DND-41 (cell line): Measurements from ENCODE around the gene DAB1.

Source experiments
- ATAC-seq: fragments of 200-7000 bp; cut with Tn5 transposase; 3 replicates; pipeline ENCODE4 v1.9.1; 2021; ENCODE audit warnings: low read depth; ENCODE audit not compliant: insufficient read depth
- DNase-seq: peaks from one replicate; pipeline ENCODE4 v3.0.0-alpha.2; 2020
- H2AFZ ChIP-seq: 2 replicates; pipeline ENCODE4 v1.6.0; 2012; ENCODE audit warnings: low read depth, low read length
- H3K27ac ChIP-seq: 2 replicates; pipeline ENCODE4 v1.5.1; 2012; ENCODE audit warnings: low read length, inconsistent platforms
- H3K27me3 ChIP-seq: fragments of 200-600 bp; sonication (generic); 2 replicates; pipeline ENCODE4 v1.6.0; 2012; ENCODE audit warnings: low read length, mild to moderate bottlenecking, inconsistent platforms; ENCODE audit not compliant: insufficient read depth, poor library complexity
- H3K36me3 ChIP-seq: 2 replicates; pipeline ENCODE4 v1.5.1; 2012; ENCODE audit warnings: low read length, inconsistent platforms; ENCODE audit not compliant: insufficient read depth
- H3K4me1 ChIP-seq: 2 replicates; pipeline ENCODE4 v1.5.1; 2012; ENCODE audit warnings: mild to moderate bottlenecking, low read length; ENCODE audit not compliant: insufficient read depth
- H3K4me2 ChIP-seq: 2 replicates; pipeline ENCODE4 v1.6.0; 2012; ENCODE audit warnings: mild to moderate bottlenecking, moderate library complexity, low read length, inconsistent platforms; ENCODE audit not compliant: insufficient read depth
- H3K4me3 ChIP-seq, 2 experiments: fragments of 200-600 bp in 1 of 2; shearing (Covaris generic) in 1 of 2; 2 replicates each; pipeline ENCODE4 v1.5.1; 2012 to 2016; ENCODE audit warnings: inconsistent platforms in 2 of 2, low read length in 2 of 2, mild to moderate bottlenecking in 2 of 2, low read depth in 1 of 2, moderate library complexity in 1 of 2
- H3K79me2 ChIP-seq: 2 replicates; pipeline ENCODE4 v1.6.0; 2012; ENCODE audit warnings: low read length, inconsistent platforms; ENCODE audit not compliant: insufficient read depth
- H3K9ac ChIP-seq: 2 replicates; pipeline ENCODE4 v1.6.0; 2012; ENCODE audit warnings: low read depth, mild to moderate bottlenecking, inconsistent platforms, low read length, moderate library complexity
- H3K9me3 ChIP-seq: 2 replicates; pipeline ENCODE4 v1.5.1; 2012; ENCODE audit warnings: low read length, moderate library complexity, mild to moderate bottlenecking, inconsistent platforms; ENCODE audit not compliant: insufficient read depth, severe bottlenecking
- H4K20me1 ChIP-seq: 2 replicates; pipeline ENCODE4 v1.6.0; 2012; ENCODE audit warnings: low read length; ENCODE audit not compliant: insufficient read depth
- EZH2 ChIP-seq: IDR thresholded peaks from 3 replicates; pipeline ENCODE4 v1.6.1; 2012; ENCODE audit warnings: borderline replicate concordance, low read depth, mild to moderate bottlenecking, moderate library complexity, low read length, inconsistent platforms; ENCODE audit not compliant: severe bottlenecking
- TF ChIP-seq, protein P1 (sequence below): IDR thresholded peaks from 2 replicates; pipeline ENCODE4 v1.5.1; 2012; ENCODE audit warnings: borderline replicate concordance, low read length, moderate library complexity, mild to moderate bottlenecking; ENCODE audit not compliant: poor library complexity, severe bottlenecking; ENCODE audit errors: extremely low read depth

Gene DAB1

DNA sequence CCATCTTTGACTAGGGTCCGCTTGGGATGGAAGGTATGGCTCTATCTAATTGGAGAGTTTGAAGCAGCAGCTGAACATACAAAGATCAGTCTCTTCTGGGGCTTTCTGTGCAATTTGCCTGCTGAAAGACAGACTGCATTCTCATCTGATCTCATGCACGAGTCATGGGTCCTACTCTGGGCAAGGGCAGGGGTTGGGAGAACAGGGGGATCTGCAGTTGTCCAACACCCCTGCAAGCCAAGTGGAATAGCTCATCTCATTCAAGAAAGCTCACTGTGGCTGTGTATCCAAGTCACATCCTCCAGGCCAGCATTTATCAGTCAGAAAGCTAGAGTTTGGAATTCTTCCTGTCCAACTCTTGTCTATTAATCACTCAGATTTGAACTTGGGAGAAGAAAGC is 280.9 kb downstream of the DAB1 start:
- no peak for ATAC-seq
- no peaks in the 10 kb centered on the region for H3K36me3 ChIP-seq

DNA sequence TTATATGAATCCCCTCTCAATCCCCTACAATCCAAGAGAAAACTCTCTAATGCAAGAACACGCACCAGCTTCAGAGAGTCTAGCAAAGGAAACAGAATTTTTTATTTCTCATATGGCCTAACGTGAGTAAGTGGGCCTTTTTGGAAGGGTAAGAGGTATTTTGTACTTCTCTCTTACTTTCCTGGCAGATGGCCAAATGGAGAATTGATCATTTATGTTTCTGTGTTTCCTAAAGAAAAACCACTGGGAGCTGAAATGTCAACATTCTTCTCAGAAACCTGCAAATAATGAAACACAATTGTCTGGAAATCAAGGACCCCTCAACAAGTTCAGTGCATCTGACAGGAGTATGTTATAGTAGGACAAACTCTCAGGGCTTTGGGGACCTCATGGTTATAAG is 281.7 kb downstream of the DAB1 start:
- TF ChIP-seq EZH2 = no peak
- TF ChIP-seq, protein P1, sequence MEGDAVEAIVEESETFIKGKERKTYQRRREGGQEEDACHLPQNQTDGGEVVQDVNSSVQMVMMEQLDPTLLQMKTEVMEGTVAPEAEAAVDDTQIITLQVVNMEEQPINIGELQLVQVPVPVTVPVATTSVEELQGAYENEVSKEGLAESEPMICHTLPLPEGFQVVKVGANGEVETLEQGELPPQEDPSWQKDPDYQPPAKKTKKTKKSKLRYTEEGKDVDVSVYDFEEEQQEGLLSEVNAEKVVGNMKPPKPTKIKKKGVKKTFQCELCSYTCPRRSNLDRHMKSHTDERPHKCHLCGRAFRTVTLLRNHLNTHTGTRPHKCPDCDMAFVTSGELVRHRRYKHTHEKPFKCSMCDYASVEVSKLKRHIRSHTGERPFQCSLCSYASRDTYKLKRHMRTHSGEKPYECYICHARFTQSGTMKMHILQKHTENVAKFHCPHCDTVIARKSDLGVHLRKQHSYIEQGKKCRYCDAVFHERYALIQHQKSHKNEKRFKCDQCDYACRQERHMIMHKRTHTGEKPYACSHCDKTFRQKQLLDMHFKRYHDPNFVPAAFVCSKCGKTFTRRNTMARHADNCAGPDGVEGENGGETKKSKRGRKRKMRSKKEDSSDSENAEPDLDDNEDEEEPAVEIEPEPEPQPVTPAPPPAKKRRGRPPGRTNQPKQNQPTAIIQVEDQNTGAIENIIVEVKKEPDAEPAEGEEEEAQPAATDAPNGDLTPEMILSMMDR = no peak
- Histone ChIP-seq H3K36me3 (no peaks in the 10 kb centered on the region), H2AFZ (no peak overlapping the region), H3K4me2 (no peak overlapping the region), H3K4me3 (no peak overlapping the region), H3K9me3 (no peaks in the 10 kb centered on the region), H3K79me2 (no peaks in the 10 kb centered on the region), H4K20me1 (no peaks in the 10 kb centered on the region), H3K27me3 (no peaks in the 10 kb centered on the region), H3K9ac (no peak overlapping the region), H3K4me1 (no peaks in the 10 kb centered on the region), H3K27ac (no peak overlapping the region)
- DNase-seq (no peak), ATAC-seq (no peak)

More for the DNA sequence above, 280.9 kb downstream of the DAB1 start:
- no peak overlapping the region for H2AFZ ChIP-seq
- no peaks in the 10 kb centered on the region for H3K27me3 ChIP-seq
- no peak overlapping the region for H3K27ac ChIP-seq
- H3K4me3 ChIP-seq = no peak overlapping the region
- no peak overlapping the region for H3K4me2 ChIP-seq
- no peaks in the 10 kb centered on the region for H3K4me1 ChIP-seq
- H3K79me2 ChIP-seq = no peaks in the 10 kb centered on the region
- H4K20me1 ChIP-seq = no peaks in the 10 kb centered on the region
- no peak for DNase-seq
- no peak overlapping the region for H3K9ac ChIP-seq
- no peaks in the 10 kb centered on the region for H3K9me3 ChIP-seq
- no peak for TF ChIP-seq EZH2
- TF ChIP-seq, protein P1 = no peak

DNA sequence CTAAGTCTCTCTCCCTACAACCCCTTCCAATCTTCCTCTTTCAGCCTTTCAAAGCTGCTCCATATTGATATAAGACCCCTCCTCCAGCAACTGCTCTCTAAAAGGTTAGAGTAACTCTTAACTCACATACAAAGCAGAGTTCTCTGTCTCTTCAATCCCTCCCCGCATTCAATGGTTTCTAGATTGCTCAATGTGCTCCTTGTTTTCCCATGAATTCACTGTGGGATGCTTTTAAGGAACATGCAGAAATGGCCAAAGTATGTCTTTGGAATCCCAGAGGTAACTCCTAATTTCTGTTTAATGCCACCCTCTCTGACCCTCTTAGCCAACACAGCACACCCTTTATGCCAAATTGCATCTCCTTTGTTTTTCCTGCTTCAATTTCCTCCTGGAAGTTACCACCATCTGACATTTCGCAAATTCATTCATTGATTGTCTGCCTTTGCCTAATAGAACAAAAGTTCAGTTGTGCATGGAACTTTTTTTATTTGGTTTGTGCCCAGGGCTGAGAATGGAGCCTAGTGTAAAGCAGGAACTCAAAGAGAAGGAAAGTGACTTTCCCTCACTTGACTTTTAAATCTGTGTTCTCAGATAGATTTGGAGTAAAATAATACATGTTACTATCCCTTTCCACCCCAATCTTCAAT is 285.3 kb downstream of the DAB1 start:
- no peak overlapping the region for H3K4me3 ChIP-seq
- no peaks in the 10 kb centered on the region for H3K79me2 ChIP-seq
- no peaks in the 10 kb centered on the region for H3K27me3 ChIP-seq
- TF ChIP-seq, protein P1 = no peak
- TF ChIP-seq EZH2 = no peak
- ATAC-seq = no peak
- H3K27ac ChIP-seq = no peak overlapping the region
- no peak for DNase-seq
- no peak overlapping the region for H3K9ac ChIP-seq
- H3K4me2 ChIP-seq = no peak overlapping the region
- no peaks in the 10 kb centered on the region for H4K20me1 ChIP-seq
- H3K9me3 ChIP-seq = no peaks in the 10 kb centered on the region
- H3K4me1 ChIP-seq = no peaks in the 10 kb centered on the region
- no peak overlapping the region for H2AFZ ChIP-seq
- no peaks in the 10 kb centered on the region for H3K36me3 ChIP-seq
